GM21381 (cell line): Measurements from ENCODE around the gene SPATA16.

ENCODE experiments used
- ATAC-seq: cut with Tn5 transposase; IDR thresholded peaks from one replicate; pipeline ENCODE4 v1.9.1; 2021; ENCODE audit warnings: mild to moderate bottlenecking, moderate library complexity; ENCODE audit not compliant: unreplicated experiment

Gene SPATA16

GRCh38 chr3:172844428-172844827 lies 296.6 kb downstream of the SPATA16 start:
- ATAC-seq = no peak

- no peak for ATAC-seq
Measured at GRCh38 chr3:172840913-172841312, 300.1 kb downstream of the SPATA16 start.

- no peak for ATAC-seq
Measured at GRCh38 chr3:172840463-172840862, 300.6 kb downstream of the SPATA16 start.

GRCh38 chr3:172839679-172840078 lies 301.4 kb downstream of the SPATA16 start:
- ATAC-seq = no peak
